K562 (cell line): ENCODE results near the gene SEC16A. TPM values are rescaled to one million over a fixed set of nuclear protein-coding genes. Genes with fewer than 3 reads are reported as not detected.

Experiments used
- ATAC-seq: fragments of 200-7000 bp; cut with Tn5 transposase; 3 replicates; pipeline ENCODE4 v1.9.1; 2020; ENCODE audit warnings: moderate library complexity
- BruUV-seq: library from RNA; stranded (reverse); fragments of 400-500 nt; replicated peaks from 2 replicates; lab custom pipeline; 2021; lab: Mats Ljungman, UMichigan
- CTCF ChIA-PET: fragments of 300-600 bp; formaldehyde crosslinking; extraction: SDS; loops from one replicate; lab custom pipeline; 2021; ENCODE audit warnings: low intra/inter-chr PET ratio; lab: Yijun Ruan, JAX
- POLR2A ChIA-PET: fragments of 300-600, 350-650 bp; sonication (Branson Sonifier 250); formaldehyde crosslinking; extraction: SDS; loops from one replicate; lab custom pipeline; 2021; ENCODE audit warnings: antibody characterized with exemption, inconsistent platforms; lab: Yijun Ruan, JAX
- DNase-seq, 4 experiments: peaks; one replicate each; pipeline versions ENCODE4 v3.0.0 to v3.0.0-alpha.2; 2011 to 2018; ENCODE audit warnings: low spot score in 3 of 4, mixed read lengths in 3 of 4; ENCODE audit errors: extremely low read depth in 1 of 4
- FAIRE-seq: peaks from 2 replicates; lab custom pipeline; 2011; peaks lifted over from hg19 to GRCh38; lab: Jason Lieb, UNC
- H2AFZ ChIP-seq: 2 replicates; pipeline ENCODE4 v1.6.0; 2011; ENCODE audit warnings: low read depth, low read length, control low read depth, inconsistent platforms
- H3K27ac ChIP-seq: fragments of 200-600 bp; 3 replicates; pipeline ENCODE4 v1.8.0; 2011; ENCODE audit warnings: low read depth, mild to moderate bottlenecking, control low read depth, inconsistent platforms, low read length, moderate library complexity, mixed read lengths; ENCODE audit errors: extremely low read depth
- H3K27me3 ChIP-seq, 2 experiments: fragments of 300-600 bp in 1 of 2; 2 replicates in 1 of 2; 3 replicates in 1 of 2; pipeline versions ENCODE4 v1.6.0 to v1.8.0; 2011; ENCODE audit warnings: inconsistent platforms in 2 of 2, low read length in 2 of 2, mild to moderate bottlenecking in 1 of 2, mixed read lengths in 1 of 2, moderate library complexity in 1 of 2; ENCODE audit not compliant: control insufficient read depth in 2 of 2, insufficient read depth in 2 of 2
- H3K36me3 ChIP-seq: fragments of 300-600 bp; 3 replicates; pipeline ENCODE4 v1.8.0; 2011; ENCODE audit warnings: mild to moderate bottlenecking, low read length, inconsistent platforms; ENCODE audit not compliant: control insufficient read depth, insufficient read depth
- H3K4me1 ChIP-seq, 2 experiments: fragments of 200-600 bp in 1 of 2; replicated peaks in 1 of 2; 2 replicates in 1 of 2; 3 replicates in 1 of 2; pipeline versions ENCODE4 v1.5.1 to v1.8.0; 2011; ENCODE audit warnings: inconsistent platforms in 2 of 2, low read length in 2 of 2, mild to moderate bottlenecking in 1 of 2, mixed read lengths in 1 of 2, moderate library complexity in 1 of 2; ENCODE audit not compliant: control insufficient read depth in 2 of 2, insufficient read depth in 2 of 2
- H3K4me2 ChIP-seq: 2 replicates; pipeline ENCODE4 v1.6.1; 2011; ENCODE audit warnings: low read length, control low read depth, inconsistent platforms, mixed read lengths; ENCODE audit not compliant: insufficient read depth
- H3K4me3 ChIP-seq: fragments of 200-600 bp; sonication (generic), shearing (Covaris generic); 2 replicates; pipeline ENCODE4 v1.5.1; 2016; ENCODE audit warnings: control low read depth, inconsistent platforms
- H3K79me2 ChIP-seq: fragments of 200-600 bp; 3 replicates; pipeline ENCODE4 v1.8.0; 2011; ENCODE audit warnings: low read length, inconsistent platforms; ENCODE audit not compliant: control insufficient read depth, insufficient read depth
- H3K9ac ChIP-seq, 2 experiments: 2 replicates each; pipeline versions ENCODE4 v1.6.0 to v1.6.1; 2011; ENCODE audit warnings: low read depth in 2 of 2, low read length in 2 of 2, control low read depth in 1 of 2, inconsistent platforms in 1 of 2, mild to moderate bottlenecking in 1 of 2, mixed read lengths in 1 of 2; ENCODE audit not compliant: insufficient read depth in 1 of 2
- H3K9me1 ChIP-seq: one replicate; pipeline ENCODE4 v1.6.0; 2011; ENCODE audit warnings: inconsistent platforms, mild to moderate bottlenecking, low read length, moderate library complexity; ENCODE audit not compliant: control insufficient read depth, insufficient read depth
- H3K9me3 ChIP-seq: replicated peaks from 2 replicates; pipeline ENCODE4 v1.5.1; 2011; ENCODE audit warnings: low read depth, low read length, inconsistent platforms; ENCODE audit not compliant: control insufficient read depth, insufficient read depth
- H4K20me1 ChIP-seq: replicated peaks from 2 replicates; pipeline ENCODE4 v1.6.1; 2011; ENCODE audit warnings: low read length, inconsistent platforms, mixed read lengths; ENCODE audit not compliant: control insufficient read depth, insufficient read depth
- C11orf30 ChIP-seq: fragments of 450-650 bp; IDR thresholded peaks from 2 replicates; pipeline ENCODE4 v1.6.1; 2016; ENCODE audit warnings: low read depth, mild to moderate bottlenecking
- ESRRA ChIP-seq: fragments of 450-650 bp; IDR thresholded peaks from 2 replicates; pipeline ENCODE4 v1.6.1; 2014; ENCODE audit warnings: low read depth, mild to moderate bottlenecking, moderate library complexity, borderline replicate concordance
- PCBP2 ChIP-seq: fragments of 200-400 bp; formaldehyde crosslinking; IDR thresholded peaks from 2 replicates; pipeline ENCODE4 v1.6.1; 2018; ENCODE audit warnings: low read length, low read depth, mild to moderate bottlenecking, moderate library complexity; ENCODE audit not compliant: poor library complexity, severe bottlenecking
- RREB1 ChIP-seq: fragments of 250-450 bp; sonication (Bioruptor Pico); IDR thresholded peaks from 2 replicates; pipeline ENCODE4 v1.4.0; 2020
- ZMIZ1 ChIP-seq, 2 experiments: fragments of 150-350 bp in 1 of 2; IDR thresholded peaks; 2 replicates each; pipeline ENCODE4 v1.6.1; 2012 to 2016; ENCODE audit warnings: low read depth in 2 of 2, low read length in 2 of 2, mild to moderate bottlenecking in 1 of 2, moderate library complexity in 1 of 2
- WGBS: fragments of 100-300 bp; shearing (Covaris generic); methylation state at CpG from one replicate; pipeline ENCODE4 v1.1.6; 2016; ENCODE audit warnings: low coverage, mixed read lengths; ENCODE audit not compliant: insufficient coverage; ENCODE audit errors: missing lambda C conversion rate; 5-methylcytosine and 5-hydroxymethylcytosine counted together
- in situ Hi-C: fragments of 300-500 bp; cut with MboI; formaldehyde crosslinking; loops from 4 replicates; pipeline ENCODE4 v1.15.0; 2018; ENCODE audit warnings: inconsistent platforms, mixed read lengths
- intact Hi-C: fragments of 100-400 bp; cut with micrococcal nuclease; formaldehyde crosslinking; loops from 2 replicates; pipeline ENCODE4 v1.14.2; 2022
- polyA plus RNA-seq, 8 experiments: library from polyadenylated mRNA; depleted of rRNA in 4 of 8; stranded (reverse) in 5 of 8; unstranded in 3 of 8; fragments of >200 nt; fragmentation: Nextera tagmentation in 2 of 8; fragmentation: Illumina TruSeq in 1 of 8; extraction: Ambion mirVana in 2 of 8; extraction: Trizol in 1 of 8; gene quantifications; 2 replicates each; pipeline versions ENCODE4 v1.2.1 to v1.2.3, GENCODE V29; 2011 to 2014; ENCODE audit warnings: inconsistent platforms in 1 of 8, missing spikeins in 1 of 8
- total RNA-seq, 7 experiments: library from RNA; depleted of rRNA in 6 of 7; stranded (reverse); fragments of >200 nt in 6 of 7; fragmentation: Illumina TruSeq in 2 of 7; extraction: Trizol in 2 of 7; gene quantifications; 2 replicates each; pipeline versions ENCODE4 v1.2.1 to v1.2.3, GENCODE V29; 2011 to 2021; ENCODE audit warnings: low replicate concordance in 1 of 7
- TF ChIP-seq, protein P1 (sequence below): fragments of 450-650 bp; IDR thresholded peaks from 2 replicates; pipeline ENCODE4 v1.6.1; 2016; ENCODE audit warnings: borderline replicate concordance

SEC16A gene
- total and polyA plus RNA-seq, 9 of the 15 experiments (the other 6 are each of a cell fraction or from before 2014, with no cell fraction given): 8.3 to 62.8 (median 14.0) TPM

DNA sequence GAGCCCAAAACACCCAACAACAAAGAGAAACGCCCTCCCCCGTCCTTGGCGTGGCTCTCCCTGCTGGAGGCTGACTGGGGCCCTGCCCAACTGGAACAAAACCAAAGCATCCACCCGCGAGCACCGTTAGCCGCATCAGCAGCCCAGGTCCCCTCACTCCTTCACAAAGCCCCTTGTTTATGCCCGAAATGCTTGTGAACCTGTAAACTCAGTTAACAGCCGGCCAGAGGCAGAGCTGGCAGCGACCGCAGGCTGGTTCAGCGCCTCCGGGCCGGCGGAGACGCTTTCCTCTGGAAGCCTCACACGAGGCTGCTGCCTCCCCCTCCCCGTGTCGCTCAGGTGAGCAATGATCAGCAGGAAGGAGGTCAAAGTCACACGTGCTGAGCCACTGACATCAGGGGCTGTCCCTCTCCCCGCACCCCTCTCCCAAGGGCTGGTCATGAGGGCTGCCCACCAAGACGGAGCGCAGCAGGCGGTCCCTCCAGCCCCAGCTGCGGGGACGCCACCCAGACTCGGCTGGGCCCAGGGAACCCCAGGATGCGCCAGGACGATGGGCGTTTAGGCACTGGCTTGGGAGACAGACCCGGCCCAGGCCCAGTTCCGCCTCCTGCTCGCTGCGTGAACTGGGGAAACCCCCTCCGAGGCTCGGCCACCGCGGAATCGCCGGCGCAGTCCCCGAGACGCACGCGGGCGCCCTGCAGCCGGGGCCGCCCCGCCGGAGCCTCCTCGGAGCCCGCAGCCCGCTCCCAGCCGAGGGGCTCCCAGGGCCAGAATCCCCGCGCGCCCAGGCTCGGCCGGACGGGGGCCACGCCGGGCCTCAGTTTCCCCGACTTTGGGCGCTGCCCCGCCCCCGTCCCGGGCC is 83.4 kb downstream of the SEC16A start (continued):
- TF ChIP-seq, protein P1, sequence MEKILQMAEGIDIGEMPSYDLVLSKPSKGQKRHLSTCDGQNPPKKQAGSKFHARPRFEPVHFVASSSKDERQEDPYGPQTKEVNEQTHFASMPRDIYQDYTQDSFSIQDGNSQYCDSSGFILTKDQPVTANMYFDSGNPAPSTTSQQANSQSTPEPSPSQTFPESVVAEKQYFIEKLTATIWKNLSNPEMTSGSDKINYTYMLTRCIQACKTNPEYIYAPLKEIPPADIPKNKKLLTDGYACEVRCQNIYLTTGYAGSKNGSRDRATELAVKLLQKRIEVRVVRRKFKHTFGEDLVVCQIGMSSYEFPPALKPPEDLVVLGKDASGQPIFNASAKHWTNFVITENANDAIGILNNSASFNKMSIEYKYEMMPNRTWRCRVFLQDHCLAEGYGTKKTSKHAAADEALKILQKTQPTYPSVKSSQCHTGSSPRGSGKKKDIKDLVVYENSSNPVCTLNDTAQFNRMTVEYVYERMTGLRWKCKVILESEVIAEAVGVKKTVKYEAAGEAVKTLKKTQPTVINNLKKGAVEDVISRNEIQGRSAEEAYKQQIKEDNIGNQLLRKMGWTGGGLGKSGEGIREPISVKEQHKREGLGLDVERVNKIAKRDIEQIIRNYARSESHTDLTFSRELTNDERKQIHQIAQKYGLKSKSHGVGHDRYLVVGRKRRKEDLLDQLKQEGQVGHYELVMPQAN: peak; percentile 52; the same call in 1 of the 2 replicates

DNA sequence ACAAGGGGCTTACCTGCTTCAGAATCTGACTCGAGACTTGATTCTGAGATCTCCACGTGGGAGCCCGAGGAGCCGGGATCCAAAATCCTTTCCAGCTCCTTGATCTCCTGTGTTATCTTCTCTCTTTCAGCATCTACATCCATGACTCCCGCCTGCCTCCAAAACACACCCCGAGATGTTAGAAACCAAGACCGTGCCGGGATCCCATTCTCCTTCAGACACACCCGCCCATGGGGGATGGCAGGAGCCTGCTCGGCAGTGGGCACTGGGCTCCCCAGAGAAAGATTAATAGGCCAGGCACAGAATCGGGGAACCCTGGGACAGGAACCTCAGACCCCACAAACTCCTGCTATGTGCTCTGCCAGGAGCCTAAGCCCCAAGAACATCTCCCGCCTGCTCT is 84.6 kb downstream of the SEC16A start:
- FAIRE-seq: no peak
- intact Hi-C loops: no loop called here
- in situ Hi-C loops: no loop called here
- Histone ChIP-seq H3K9ac (peak overlapping the region in 1 of 2 experiments; percentile 98; a peak in 2 of 4 replicates), H3K4me3 (peak overlapping the region; percentile 98), H3K27me3 (no peaks in the 10 kb centered on the region), H3K4me1 (peaks cover 7 to 43% of the 10 kb centered on the region in 2 experiments; a peak in 4 of 5 replicates), H3K9me3 (no peaks in the 10 kb centered on the region), H3K4me2 (peak overlapping the region; percentile 97; the same call in 1 of the 2 replicates), H4K20me1 (no peaks in the 10 kb centered on the region; the same call in 1 of the 2 replicates), H3K36me3 (peaks cover 72% of the 10 kb centered on the region), H3K9me1 (no peaks in the 10 kb centered on the region), H3K27ac (no peak overlapping the region; the same call in 2 of the 3 replicates), H3K79me2 (peaks cover 28% of the 10 kb centered on the region), H2AFZ (no peak overlapping the region)
- ChIA-PET CTCF (no interaction called here), POLR2A (interaction anchor here (1.0 kb wide), 1 partner anchor 35 kb away, joined by 4 read pairs; the partner anchor contains the start of gene DNLZ)
- no TSS peak for BruUV-seq
- ATAC-seq: no peak
- no peak for DNase-seq
- whole genome bisulfite sequencing: 92% methylated on average over 10 of the region's 12 CpGs
- TF ChIP-seq RREB1 (CRISPR knock-in tag) (no peak), ESRRA (no peak), C11orf30 (no peak), PCBP2 (no peak), ZMIZ1 (IDR thresholded peaks at IDR 0.05; ENCODE audit: low read depth in 2 of 2, low read length in 2 of 2) (no peak)
